Stomach (tissue), 4 donors: Measurements from ENCODE around the gene MEGF6.

Experiments used
- CTCF ChIP-seq, 7 experiments: fragments of 450-650 bp in 4 of 7; fragments of 200-600 bp in 3 of 7; sonication (generic) in 3 of 7; IDR thresholded peaks; one replicate each; pipeline ENCODE4 v1.5.1; 2016 to 2019; ENCODE audit warnings: antibody characterized with exemption in 7 of 7, control low read depth in 2 of 7, mild to moderate bottlenecking in 1 of 7
- EP300 ChIP-seq: sonication (generic); formaldehyde crosslinking; IDR thresholded peaks from one replicate; pipeline ENCODE4 v1.6.1; 2017; ENCODE audit warnings: antibody characterized with exemption
- POLR2A ChIP-seq, 4 donors: fragments of 450-650 bp; IDR thresholded peaks; one replicate each; pipeline ENCODE4 v1.6.1; 2016; ENCODE audit warnings: antibody characterized with exemption in 4 of 4, control low read depth in 2 of 4, mild to moderate bottlenecking in 1 of 4, moderate library complexity in 1 of 4

GRCh38 chr1:3465935-3466321 is 145.4 kb downstream of the MEGF6 start:
- no peak for TF ChIP-seq CTCF (IDR thresholded peaks at IDR 0.05)
- TF ChIP-seq POLR2A (IDR thresholded peaks at IDR 0.05), result no peak
- no peak for TF ChIP-seq EP300
